ENCODE measurements around the gene CIDEC.

GRCh38 chr3:9886328-9886727, 6.3 kb upstream of the CIDEC start:
- TF ChIP-seq JUNB (IDR thresholded peaks at IDR 0.05; ENCODE audit: unreplicated experiment) (no peak), CTCF (conservative IDR thresholded peaks at IDR 0.05; ENCODE audit: low read depth in 2 of 2) (no peak), POLR2AphosphoS5 (IDR thresholded peaks at IDR 0.05; ENCODE audit: low read depth) (no peak), CREB1 (CRISPR knock-in tag; IDR thresholded peaks at IDR 0.05; ENCODE audit: low read depth) (no peak), EZH2 (IDR thresholded peaks at IDR 0.05; ENCODE audit: low read depth, unreplicated experiment) (no peak), EZH2phosphoT487 (IDR thresholded peaks at IDR 0.05; ENCODE audit: unreplicated experiment) (no peak), ETS1 (IDR thresholded peaks at IDR 0.05) (no peak), ZNF114 (CRISPR knock-in tag; IDR thresholded peaks at IDR 0.05) (no peak)
- TF ChIP-seq, protein P1, sequence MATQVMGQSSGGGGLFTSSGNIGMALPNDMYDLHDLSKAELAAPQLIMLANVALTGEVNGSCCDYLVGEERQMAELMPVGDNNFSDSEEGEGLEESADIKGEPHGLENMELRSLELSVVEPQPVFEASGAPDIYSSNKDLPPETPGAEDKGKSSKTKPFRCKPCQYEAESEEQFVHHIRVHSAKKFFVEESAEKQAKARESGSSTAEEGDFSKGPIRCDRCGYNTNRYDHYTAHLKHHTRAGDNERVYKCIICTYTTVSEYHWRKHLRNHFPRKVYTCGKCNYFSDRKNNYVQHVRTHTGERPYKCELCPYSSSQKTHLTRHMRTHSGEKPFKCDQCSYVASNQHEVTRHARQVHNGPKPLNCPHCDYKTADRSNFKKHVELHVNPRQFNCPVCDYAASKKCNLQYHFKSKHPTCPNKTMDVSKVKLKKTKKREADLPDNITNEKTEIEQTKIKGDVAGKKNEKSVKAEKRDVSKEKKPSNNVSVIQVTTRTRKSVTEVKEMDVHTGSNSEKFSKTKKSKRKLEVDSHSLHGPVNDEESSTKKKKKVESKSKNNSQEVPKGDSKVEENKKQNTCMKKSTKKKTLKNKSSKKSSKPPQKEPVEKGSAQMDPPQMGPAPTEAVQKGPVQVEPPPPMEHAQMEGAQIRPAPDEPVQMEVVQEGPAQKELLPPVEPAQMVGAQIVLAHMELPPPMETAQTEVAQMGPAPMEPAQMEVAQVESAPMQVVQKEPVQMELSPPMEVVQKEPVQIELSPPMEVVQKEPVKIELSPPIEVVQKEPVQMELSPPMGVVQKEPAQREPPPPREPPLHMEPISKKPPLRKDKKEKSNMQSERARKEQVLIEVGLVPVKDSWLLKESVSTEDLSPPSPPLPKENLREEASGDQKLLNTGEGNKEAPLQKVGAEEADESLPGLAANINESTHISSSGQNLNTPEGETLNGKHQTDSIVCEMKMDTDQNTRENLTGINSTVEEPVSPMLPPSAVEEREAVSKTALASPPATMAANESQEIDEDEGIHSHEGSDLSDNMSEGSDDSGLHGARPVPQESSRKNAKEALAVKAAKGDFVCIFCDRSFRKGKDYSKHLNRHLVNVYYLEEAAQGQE (IDR thresholded peaks at IDR 0.05; ENCODE audit: unreplicated experiment), result no peak

Measured in GM23338 (cell line).